ENCODE measurements around the gene LRRC37A2.
"Not testable (repeated sequence)": the region's sequence is repeated elsewhere in the genome, so short reads cannot be mapped to it uniquely, and the experiment has no call there.

Gene LRRC37A2

GRCh38 chr17:46591332-46591731 lies 79.1 kb downstream of the LRRC37A2 start:
- in situ Hi-C loops (cut with MboI; ENCODE audit: low sequenced_read_pairs), result not testable (repeated sequence)

- in situ Hi-C loops (cut with MboI; ENCODE audit: low sequenced_read_pairs), result not testable (repeated sequence)
Observed at GRCh38 chr17:46598344-46598931, 86.2 kb downstream of the LRRC37A2 start.

GRCh38 chr17:46600767-46601166 lies 88.5 kb downstream of the LRRC37A2 start:
- in situ Hi-C loops (cut with MboI; ENCODE audit: low sequenced_read_pairs), result not testable (repeated sequence)

- in situ Hi-C loops (cut with MboI; ENCODE audit: low sequenced_read_pairs), result not testable (repeated sequence)
Observed at GRCh38 chr17:46603125-46603524, 90.9 kb downstream of the LRRC37A2 start.
